LHCN-M2 (cell line): ENCODE measurements around the gene ILDR1. TPM values are rescaled to one million over a fixed set of nuclear protein-coding genes. Genes with fewer than 3 reads are reported as not detected.

Experiments
- DNase-seq: peaks from one replicate; pipeline ENCODE4 v3.0.0-alpha.2; 2012; ENCODE audit warnings: low read depth
- total RNA-seq: library from RNA; depleted of rRNA; stranded (reverse); fragments of >200 nt; gene quantifications from 2 replicates; pipeline ENCODE4 v1.2.3, GENCODE V29; 2014

ILDR1 gene
- total RNA-seq, 1 experiment from 2014 or later: not detected

DNA sequence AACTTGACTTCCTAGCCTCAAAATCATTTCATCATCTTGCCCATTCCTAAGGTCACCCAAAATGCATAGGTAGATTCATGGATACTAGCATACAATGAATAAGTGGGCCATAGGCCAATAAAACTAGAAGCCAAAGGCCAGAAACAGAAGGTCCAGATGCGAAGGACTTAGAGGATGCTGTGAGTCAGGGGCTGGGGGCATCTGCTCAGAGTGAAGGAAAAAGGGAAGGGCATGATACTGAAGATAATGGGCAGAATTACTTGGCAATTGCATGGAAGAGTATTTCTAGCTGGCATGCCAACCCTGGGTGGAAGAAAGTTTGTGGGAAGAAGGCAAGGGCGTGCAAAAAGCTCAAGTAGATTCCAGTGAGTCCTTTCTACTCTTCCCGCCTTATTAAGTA, 27.5 kb downstream of the ILDR1 start:
- no peak for DNase-seq

DNA sequence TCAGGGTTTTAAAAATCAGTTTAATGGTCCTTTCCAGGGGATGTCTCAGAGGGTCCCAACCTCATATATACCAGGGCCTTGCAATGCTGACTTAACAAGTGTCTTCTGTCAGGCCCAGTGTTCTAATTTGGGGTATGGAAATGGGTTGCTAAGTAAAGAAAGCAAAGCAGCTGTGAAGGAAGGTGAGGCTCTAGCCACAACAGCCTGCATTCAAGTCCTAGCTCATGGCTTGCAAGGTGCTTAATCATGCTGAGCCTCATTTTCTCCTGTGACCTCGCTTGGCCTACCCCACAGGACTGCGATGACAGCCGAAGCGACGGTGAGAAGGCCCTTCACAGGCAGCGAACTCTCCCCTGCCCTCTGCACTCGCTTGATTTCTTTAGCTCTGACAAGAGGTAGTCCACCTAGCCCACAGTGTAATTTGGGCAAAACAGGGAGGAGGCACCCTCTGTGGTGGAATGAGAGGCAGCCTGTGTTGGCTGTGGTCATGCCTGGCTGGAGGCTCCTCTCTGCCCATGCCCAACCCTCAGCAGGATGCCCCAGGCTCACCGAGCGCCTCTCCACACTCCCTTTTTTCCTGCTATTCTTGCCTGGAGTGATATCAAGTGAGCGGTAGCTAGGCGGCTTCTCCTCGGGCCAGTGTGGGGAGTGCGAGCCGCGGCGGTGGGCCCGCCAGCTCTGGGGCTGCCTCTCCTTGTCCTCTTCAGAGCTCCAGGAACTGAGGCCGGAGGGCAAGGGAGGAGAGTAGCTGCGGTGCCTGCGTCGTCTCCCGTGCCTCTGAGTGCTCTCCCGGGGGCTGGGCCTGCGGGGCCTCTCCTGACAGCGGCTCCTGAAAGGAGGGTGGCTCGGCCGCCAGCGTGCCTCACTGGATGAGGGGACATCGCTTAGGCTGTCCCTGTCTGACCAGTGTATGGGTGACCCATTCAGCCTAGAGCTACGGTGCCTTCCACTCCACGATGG, 29.2 kb downstream of the ILDR1 start:
- DNase-seq: no peak

- no peak for DNase-seq
These were observed 32.1 kb downstream of the ILDR1 start for GRCh38 chr3:121989943-121990342.

DNA sequence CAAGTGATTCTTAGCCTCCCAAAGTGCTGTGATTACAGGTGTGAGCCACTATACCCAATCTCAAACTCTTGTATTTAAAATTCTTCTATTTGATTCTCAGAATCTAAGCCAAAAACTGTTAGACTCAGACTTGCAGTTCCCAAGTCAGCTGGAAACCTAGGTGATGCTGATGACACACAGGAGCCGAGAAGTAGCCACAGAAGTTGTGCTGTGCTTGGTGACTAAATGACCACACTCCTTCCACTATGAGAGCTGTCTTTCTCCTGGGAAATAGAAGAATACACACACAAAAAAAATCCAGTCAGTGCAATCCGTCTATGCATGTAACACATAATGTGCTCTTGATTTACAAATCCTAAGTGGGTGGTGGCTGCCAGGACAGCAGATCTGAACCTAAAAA, 33.9 kb downstream of the ILDR1 start:
- peak; percentile 17 for DNase-seq

GRCh38 chr3:121985846-121986245, 36.2 kb downstream of the ILDR1 start:
- DNase-seq: no peak

GRCh38 chr3:121981473-121981872, 40.6 kb downstream of the ILDR1 start:
- DNase-seq: no peak

- DNase-seq: no peak
These were observed 41.6 kb downstream of the ILDR1 start for GRCh38 chr3:121980450-121980796.

DNA sequence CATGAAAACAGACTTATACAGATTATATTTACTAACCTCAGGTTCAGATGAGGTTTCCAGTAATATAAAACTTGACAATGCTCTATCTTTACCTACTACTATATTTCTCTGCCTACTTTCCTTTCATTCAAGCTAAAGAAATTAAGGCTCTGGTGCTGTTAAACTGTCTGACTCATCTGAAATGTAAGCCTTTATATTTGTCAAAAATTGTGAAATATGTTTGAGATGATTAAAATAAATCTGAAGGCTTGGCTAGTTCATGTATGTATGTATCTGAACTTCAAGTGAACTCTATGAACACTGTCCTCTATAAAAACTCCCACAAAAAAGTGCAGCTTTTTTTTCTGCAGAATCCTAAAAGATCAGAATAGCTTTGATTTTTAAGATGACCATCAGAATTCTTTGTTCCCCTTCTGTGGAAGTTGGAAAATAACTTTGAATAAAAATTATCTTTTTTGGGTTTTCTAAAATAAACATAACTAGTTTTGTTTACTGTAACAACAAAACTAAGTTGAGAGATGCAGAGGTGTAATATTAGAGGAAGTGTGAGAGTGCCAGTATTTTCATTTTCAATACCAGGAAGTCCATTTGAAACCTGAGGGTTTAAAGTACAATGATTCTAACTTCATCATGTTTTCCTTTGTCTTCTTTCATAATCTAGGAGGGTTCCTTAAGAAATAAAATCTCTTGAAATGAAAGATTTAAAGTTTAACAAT, 42.2 kb downstream of the ILDR1 start:
- DNase-seq: no peak

DNA sequence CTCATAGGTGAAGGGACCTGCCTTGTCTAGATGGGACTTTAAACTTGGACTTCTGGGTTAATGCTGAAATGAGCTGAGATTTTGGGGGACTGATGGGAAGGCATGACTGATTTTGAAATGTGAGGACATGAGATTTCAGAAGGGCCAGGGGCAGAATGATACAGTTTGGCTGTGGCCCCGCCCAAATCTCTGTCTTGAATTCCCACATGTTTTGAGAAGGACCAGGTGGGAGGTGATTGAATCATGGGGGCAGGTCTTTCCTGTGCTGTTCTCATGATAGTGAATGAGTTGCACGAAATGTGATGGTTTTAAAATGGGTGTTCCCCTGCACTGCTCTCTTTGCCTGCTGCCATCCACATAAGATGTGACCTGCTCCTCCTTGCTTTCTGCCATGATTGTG, 42.8 kb downstream of the ILDR1 start:
- no peak for DNase-seq

DNA sequence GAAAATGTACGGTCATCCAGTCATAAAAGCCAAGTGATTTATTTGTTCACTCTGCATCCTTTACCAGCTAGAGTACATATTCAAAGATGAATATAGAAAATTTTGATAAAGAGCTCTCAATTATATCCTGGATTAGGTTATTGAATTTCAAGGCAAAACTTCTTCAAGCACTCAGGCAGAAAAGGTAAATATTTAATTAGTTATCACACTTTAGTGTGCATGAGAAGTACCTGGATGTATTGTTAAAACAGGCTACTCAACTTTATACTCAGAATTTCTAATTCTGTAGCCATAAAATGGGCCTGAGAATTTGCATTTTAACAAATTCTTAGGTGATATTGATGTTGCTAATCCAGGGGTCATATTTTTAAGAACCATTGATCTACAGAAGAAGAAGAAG, 45.3 kb downstream of the ILDR1 start:
- no peak for DNase-seq

DNA sequence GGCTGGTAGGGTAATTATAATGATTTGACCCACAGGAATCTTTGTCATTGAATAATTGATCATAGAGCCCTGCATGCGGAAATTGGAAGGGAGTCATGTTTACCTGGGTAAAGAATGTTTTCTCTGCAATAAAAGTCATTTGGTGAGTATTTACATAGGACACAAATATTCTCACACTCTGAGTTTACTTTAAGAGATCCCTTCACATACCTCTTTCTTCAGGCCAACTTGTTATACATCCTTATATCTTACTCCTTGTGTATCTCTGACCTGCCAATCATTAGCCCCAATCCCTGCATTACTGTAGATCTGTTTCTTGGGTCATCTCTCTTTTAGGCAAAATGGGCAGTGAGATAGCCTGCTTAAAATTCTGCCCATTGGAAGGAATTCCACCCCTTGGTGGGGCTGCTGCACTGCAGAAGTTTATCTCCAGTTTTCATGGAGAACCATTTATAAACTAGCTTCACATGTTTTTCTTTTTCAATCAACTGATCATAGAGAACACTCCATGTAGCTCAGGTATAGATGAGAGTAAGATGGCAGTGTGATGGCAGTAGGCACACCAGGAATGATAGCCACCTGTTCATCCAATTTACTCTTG, 46.2 kb downstream of the ILDR1 start:
- DNase-seq: no peak

GRCh38 chr3:121974601-121975111, 47.4 kb downstream of the ILDR1 start:
- no peak for DNase-seq

DNA sequence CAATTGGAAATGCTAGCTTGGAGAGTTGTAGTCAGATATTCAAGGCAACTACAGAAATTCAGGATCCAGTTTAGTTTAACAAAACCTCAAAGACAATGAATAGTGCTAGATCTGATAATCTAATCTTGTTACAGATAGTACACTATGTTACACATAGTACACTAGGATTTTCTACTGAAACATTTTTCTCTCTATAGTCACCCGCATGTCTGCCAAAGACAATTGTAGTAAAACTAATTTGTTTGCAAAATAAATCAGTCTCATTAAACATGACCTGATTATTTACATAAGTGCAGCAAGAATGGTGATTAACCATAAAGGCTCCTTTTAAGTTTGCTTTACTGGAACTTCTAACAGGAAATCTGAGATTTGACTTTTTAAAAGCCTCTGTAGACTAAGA, 52.0 kb downstream of the ILDR1 start:
- no peak for DNase-seq

- DNase-seq: no peak
These were observed 52.4 kb downstream of the ILDR1 start for GRCh38 chr3:121969631-121970030.

GRCh38 chr3:121963608-121964007, 58.4 kb downstream of the ILDR1 start:
- no peak for DNase-seq

DNA sequence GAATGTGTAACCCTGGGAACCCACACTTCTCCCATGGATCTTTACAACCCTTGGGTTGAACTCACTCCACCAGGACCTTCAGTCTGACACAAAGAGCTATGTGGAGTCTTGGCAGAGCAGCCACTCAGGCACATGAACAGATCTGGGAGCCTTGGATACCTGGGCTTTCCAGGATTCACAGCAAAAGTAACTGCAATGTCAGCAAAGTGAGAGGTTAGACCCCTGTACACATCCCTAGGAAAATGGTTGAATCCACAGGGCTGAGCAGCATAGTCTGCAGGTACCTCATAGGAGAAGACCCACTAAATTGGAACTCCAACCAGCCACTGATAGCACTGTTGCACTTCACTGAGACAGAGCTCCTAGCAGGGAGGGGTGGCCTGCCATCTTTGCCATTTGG, 59.6 kb downstream of the ILDR1 start:
- DNase-seq: no peak

- no peak for DNase-seq
These were observed 60.8 kb downstream of the ILDR1 start for GRCh38 chr3:121961283-121961682.

DNA sequence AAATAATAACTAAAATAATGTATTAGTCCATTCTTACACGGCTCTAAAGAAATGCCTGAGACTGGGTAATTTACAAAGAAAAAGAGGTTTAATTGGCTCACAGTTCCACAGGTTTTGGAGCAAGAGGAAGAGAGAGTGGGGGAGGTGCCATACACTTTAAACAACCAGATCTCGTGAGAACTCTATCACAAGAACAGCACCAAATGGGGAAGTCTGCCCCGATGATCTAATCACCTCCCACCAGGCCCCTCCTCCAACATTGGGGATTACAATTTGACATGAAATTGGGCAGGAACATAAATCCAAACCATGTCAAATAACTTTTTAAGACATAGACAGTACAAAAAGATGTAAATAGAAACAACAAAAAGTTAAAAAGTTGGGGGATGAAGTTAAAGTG, 63.2 kb downstream of the ILDR1 start:
- DNase-seq: no peak

- DNase-seq: no peak
These were observed 64.2 kb downstream of the ILDR1 start for GRCh38 chr3:121957674-121958415.

GRCh38 chr3:121956363-121956762, 65.7 kb downstream of the ILDR1 start:
- DNase-seq: no peak

DNA sequence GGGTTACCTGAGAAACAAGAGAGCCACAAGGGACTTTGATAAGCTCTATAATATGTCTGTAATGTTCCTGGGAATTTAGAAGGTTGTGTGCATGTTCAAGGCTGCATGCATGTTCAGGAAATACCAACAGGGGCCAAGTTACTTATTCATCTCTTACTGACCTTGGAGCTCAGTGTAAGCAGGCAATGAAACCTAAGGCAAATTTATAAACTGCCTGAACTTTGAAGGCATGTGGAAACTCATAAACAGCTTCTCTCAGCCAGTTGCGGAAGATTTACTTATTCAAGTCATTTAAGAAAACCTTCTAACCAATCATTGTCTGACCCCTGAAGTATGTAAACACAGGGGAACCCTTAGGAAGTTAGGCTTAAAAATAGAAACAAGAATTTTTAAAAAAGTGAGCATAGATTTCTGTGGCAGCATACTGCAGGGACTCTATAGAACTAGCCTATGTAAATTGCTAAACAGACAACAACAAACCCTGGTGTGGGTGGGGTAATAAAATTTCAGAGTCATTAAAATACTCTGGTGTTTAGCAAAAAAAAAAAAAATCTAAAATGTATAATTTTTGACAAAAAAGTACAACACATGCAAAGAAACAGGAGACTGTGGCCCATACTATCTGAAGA, 70.6 kb downstream of the ILDR1 start:
- DNase-seq: no peak
